HL-60/S4 treated with retinoic acid at 250 ng/mL for 4 days and 3 days (cell line): ENCODE data around the gene ZC3HAV1.
"Not testable (repeated sequence)": the region's sequence is repeated elsewhere in the genome, so short reads cannot be mapped to it uniquely, and the experiment has no call there.

ENCODE experiments used
- in situ Hi-C: fragments of 300-500 bp; cut with MboI; formaldehyde crosslinking; loops from 2 replicates; pipeline ENCODE4 v1.7.0; 2022; ENCODE audit warnings: low sequenced_read_pairs

The ZC3HAV1 gene

GRCh38 chr7:139112741-139113250, 3.3 kb upstream of the ZC3HAV1 start:
- in situ Hi-C loops = no loop called here

DNA sequence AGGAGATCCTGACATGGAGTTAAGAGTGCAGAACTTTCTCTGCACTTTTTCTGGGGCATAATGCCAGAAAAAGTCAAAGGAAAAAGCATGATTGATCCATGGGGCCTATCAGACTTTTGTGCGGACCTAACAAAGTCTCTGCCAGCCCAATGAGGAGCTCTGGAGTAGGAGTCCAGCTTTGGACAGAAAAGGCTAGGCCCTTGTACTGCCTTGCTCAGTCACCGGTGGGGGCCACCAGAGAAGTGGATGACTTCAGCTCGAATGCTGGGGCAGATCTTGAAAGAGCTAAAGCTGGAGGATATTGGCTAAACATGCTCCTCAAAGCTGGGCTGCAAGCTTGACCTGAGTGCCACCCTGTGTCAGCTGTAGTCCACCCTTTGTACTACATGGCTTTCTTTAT, 2.8 kb upstream of the ZC3HAV1 start:
- in situ Hi-C loops = no loop called here

- in situ Hi-C loops = no loop called here
These were observed 2.3 kb upstream of the ZC3HAV1 start for GRCh38 chr7:139111811-139112301.

- in situ Hi-C loops = no loop called here
These were observed 1.6 kb upstream of the ZC3HAV1 start for GRCh38 chr7:139111147-139111546.

DNA sequence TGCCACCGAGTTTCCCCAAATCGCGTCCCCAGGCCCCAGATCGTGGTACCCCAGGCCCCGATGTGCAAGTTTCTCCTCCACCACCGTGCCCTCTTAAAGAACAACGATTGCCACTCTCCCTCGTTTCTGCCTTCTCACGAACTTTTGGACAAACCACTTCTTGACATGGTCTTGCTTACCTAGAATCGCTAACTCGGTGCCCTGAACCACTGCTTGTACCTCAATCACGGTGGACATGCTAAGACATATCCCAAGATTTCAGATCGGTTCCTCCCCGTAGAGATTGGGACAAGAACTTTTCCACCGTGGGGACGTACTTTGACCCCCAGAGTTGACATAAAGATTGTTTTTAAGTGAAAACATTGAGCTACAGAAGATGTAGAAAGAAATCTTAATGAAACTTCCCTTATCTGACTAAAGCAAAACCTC, 477 bp upstream of the ZC3HAV1 start:
- in situ Hi-C loops = no loop called here

DNA sequence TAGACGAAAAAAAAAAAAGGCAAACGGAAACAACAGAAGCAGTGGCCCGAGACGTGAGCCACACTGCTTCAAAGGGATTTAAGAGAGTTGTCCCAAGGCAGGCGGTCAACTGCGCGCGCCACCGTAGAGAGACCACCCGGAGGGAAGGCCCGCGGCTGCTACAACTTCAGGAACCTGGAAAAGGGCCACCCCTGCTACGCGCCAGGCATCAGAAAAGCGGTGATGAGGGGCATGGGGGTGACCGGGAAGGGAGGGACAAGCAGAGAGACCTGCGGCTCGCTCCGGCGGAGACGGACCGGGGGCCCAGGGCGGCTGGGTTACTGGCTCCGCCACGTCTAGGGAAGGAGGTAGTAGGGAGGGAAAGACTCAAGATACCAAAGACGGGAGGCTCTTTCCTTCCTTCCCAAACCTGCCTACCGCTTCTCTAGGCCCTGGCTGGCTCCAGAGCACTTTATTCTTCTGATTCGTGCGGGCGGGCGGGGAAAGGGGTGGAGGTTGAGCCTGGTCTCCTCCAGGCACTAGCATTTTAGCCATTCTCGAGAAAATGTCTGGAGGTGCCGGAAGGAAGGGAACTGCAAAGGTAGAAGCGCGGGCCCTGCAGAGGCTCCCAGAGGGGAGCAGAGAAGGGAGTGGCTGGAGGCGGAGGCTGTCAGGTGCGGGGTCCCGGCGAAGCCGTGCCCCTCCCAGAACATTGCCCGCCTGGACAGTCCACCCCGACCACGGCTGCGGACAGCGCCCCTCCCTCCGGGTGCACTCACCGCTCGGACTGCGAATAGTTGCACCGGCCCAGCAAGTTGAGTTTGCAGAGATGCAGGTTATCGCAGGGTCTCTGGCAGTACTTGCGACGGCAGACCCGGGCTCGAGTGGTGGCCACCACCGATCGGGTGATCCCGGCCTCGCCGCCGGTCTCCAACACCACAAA, 993 bp downstream of the ZC3HAV1 start:
- in situ Hi-C loops = no loop called here

DNA sequence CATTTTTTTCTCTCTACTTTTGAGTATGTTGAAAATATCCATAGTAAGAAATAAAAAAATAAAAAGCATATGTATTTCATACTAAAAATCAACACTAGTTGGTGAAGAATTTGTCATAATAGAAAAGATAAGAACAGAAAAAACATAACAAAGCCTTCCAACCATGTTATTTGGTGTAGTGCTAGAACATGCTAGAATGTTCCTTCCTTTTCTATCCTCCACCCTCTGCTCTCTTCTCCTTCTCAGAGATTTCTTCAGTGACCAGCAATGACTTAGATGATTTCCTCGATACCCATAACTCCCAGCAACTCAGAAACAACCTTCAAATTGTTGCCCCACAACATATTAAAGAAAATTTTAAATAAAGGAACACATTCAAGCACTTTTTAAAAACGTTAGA, 2.6 kb downstream of the ZC3HAV1 start:
- in situ Hi-C loops = no loop called here

- in situ Hi-C loops = not testable (repeated sequence)
These were observed 3.3 kb downstream of the ZC3HAV1 start for GRCh38 chr7:139106227-139106626.

GRCh38 chr7:139105484-139105883, 4.0 kb downstream of the ZC3HAV1 start:
- in situ Hi-C loops = no loop called here

DNA sequence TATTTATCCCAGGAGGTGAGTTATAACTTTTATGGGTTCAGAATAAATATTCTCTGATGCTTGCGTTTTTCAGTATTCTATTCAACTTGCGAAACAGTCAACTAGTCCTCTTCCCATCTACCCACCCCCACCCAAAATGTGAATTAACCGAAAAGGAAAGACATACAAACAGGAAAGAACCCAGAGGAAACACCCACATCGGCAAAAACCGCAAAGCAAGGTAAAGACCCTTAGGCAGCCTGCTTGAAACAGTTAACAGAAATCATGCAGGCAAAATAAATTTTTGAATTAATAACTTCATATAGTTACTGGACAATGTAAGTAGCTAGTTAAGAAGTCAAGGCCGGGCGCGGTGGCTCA, 5.4 kb downstream of the ZC3HAV1 start:
- in situ Hi-C loops = no loop called here

- in situ Hi-C loops = no loop called here
These were observed 6.3 kb downstream of the ZC3HAV1 start for GRCh38 chr7:139103057-139103815.

- in situ Hi-C loops = not testable (repeated sequence)
These were observed 7.8 kb downstream of the ZC3HAV1 start for GRCh38 chr7:139101637-139102158.

- in situ Hi-C loops = no loop called here
These were observed 10.2 kb downstream of the ZC3HAV1 start for GRCh38 chr7:139099172-139099947.

- in situ Hi-C loops = no loop called here
These were observed 14.3 kb downstream of the ZC3HAV1 start for GRCh38 chr7:139095194-139095659.

DNA sequence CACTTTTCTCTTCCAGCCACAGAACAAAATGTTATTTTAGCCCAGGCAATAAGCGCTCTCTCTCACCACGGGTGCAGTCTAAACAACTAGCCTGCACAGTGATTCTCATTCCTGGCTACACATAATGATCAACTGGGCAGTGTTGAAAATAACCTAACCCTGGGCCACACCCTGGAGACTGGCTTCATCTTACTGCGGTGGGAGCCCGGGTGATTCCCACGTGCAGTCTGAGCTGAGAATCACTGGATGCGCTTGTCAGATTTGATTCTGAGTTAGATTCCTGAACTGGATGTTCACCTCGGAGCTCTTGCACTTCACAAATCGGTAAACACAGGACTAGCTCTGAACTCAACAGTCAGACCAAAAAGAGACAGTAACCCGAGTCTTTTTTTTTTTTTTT, 14.9 kb downstream of the ZC3HAV1 start:
- in situ Hi-C loops = no loop called here

- in situ Hi-C loops = no loop called here
These were observed 15.5 kb downstream of the ZC3HAV1 start for GRCh38 chr7:139094030-139094429.

DNA sequence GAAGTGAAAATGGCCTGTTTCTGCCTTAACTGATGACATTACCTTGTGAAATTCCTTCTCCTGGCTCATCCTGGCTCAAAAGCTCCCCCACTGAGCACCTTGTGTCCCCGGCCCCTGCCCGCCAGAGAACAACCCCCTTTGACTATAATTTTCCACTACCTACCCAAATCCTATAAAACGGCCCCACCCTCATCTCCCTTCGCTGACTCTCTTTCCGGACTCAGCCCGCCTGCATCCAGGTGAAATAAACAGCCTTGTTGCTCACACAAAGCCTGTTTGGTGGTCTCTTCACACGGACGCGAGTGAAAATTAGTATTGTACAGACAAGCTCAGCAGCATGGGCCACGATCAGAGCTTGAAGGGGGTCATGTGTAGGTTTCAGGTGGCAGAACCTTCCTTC, 16.0 kb downstream of the ZC3HAV1 start:
- in situ Hi-C loops = not testable (repeated sequence)

GRCh38 chr7:139092090-139092796, 17.3 kb downstream of the ZC3HAV1 start:
- in situ Hi-C loops = no loop called here

DNA sequence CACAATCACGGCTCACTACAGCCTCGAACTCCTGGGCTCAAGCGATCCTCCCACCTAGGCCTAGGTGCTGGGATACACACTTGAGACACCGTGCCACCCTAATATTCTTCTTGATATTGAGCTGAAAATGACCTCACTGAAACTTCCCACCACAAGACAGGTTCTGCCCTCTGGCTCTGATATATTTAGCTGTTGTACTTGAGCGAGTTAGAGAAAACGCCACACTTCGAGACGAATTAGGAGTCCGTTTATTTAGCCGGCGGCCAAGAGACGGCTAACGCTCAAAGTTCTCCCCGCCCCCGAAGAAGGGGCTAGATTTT, 17.9 kb downstream of the ZC3HAV1 start:
- in situ Hi-C loops = no loop called here

DNA sequence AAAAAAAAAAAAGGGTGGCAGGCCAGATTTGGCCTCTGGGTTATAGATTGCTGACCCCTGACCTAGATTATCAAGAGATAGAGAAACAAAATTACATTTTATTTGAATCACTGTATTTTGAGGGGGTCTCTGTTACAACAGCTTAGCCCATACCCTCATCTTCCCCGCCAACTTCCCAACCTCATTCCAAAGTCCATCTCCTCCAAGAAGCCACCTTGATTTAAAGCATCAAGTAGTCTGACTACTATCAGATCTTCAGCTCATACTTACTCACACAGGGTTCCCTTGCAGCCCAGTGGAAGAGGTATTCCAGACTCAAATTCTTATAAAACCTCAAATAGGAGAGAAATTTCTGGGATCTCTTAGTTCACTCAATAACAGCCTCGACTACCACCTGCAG, 20.4 kb downstream of the ZC3HAV1 start:
- in situ Hi-C loops = no loop called here
